ENCODE results near the gene GAB2. TPM values are rescaled to one million over a fixed set of nuclear protein-coding genes. Genes with fewer than 3 reads are reported as not detected.
A peak's percentile ranks its signal among the peaks of the same experiment; 100 is the strongest.

The GAB2 gene
- total RNA-seq, 2 experiments from 2014 or later: 10.7 to 11.9 TPM

DNA sequence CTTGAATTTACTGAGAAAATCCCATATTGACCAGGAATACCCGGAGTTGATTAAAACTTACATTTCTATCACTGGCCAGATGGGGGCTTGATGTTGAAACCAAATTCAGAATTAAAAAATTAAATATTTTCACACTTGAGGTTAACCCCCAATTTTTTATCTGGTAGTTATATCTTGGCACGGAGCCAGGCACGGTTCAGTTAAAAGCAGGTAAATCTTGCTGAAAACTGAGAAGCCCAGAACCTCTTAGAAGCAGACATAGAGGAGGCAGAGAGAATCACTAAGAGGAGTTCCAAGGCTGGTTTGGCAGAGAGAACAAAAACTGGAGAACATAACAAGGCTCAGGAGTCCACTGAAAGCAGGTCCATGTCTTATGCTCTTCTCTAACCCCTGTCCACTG lies 151.2 kb downstream of the GAB2 start:
- H3K36me3 Mint-ChIP-seq (ENCODE audit: low read depth): no peaks in the 10 kb centered on the region

GRCh38 chr11:78265326-78265725 lies 152.3 kb downstream of the GAB2 start:
- ATAC-seq (ENCODE audit: poor library complexity): no peak
- DNase-seq: no peak
- Histone ChIP-seq H3K9me3 (ENCODE audit: control insufficient read depth in 1 of 2, insufficient read depth in 1 of 2, low read length in 2 of 2) (no peaks in the 10 kb centered on the region), H3K4me1 (ENCODE audit: insufficient read depth, low read length) (no peaks in the 10 kb centered on the region), H3K36me3 (ENCODE audit: insufficient read depth, low read length) (no peaks in the 10 kb centered on the region), H3K4me3 (ENCODE audit: low read length) (no peak overlapping the region), H3K27me3 (ENCODE audit: control insufficient read depth in 1 of 2, insufficient read depth in 2 of 2, low read length in 2 of 2) (no peaks in the 10 kb centered on the region), H3K27ac (ENCODE audit: low read depth in 1 of 2, low read length in 2 of 2) (no peak overlapping the region)
- H3K36me3 Mint-ChIP-seq (ENCODE audit: low read depth): no peaks in the 10 kb centered on the region
- intact Hi-C loops (cut with DNase I, micrococcal nuclease): no loop called here
- H3K4me3 Mint-ChIP-seq: no peak overlapping the region
- POLR2A ChIA-PET: no interaction called here
- H3K9me3 Mint-ChIP-seq: no peaks in the 10 kb centered on the region
- H3K27me3 Mint-ChIP-seq: no peaks in the 10 kb centered on the region
- TF ChIP-seq, protein P1, sequence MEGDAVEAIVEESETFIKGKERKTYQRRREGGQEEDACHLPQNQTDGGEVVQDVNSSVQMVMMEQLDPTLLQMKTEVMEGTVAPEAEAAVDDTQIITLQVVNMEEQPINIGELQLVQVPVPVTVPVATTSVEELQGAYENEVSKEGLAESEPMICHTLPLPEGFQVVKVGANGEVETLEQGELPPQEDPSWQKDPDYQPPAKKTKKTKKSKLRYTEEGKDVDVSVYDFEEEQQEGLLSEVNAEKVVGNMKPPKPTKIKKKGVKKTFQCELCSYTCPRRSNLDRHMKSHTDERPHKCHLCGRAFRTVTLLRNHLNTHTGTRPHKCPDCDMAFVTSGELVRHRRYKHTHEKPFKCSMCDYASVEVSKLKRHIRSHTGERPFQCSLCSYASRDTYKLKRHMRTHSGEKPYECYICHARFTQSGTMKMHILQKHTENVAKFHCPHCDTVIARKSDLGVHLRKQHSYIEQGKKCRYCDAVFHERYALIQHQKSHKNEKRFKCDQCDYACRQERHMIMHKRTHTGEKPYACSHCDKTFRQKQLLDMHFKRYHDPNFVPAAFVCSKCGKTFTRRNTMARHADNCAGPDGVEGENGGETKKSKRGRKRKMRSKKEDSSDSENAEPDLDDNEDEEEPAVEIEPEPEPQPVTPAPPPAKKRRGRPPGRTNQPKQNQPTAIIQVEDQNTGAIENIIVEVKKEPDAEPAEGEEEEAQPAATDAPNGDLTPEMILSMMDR (IDR thresholded peaks at IDR 0.05): no peak
- CTCF ChIA-PET: no interaction called here
- no peak overlapping the region for H3K27ac Mint-ChIP-seq
- H3K4me1 Mint-ChIP-seq (ENCODE audit: low read depth): no peaks in the 10 kb centered on the region

More for the DNA sequence above, 151.2 kb downstream of the GAB2 start:
- Histone ChIP-seq H3K36me3 (ENCODE audit: insufficient read depth, low read length) (no peaks in the 10 kb centered on the region), H3K9me3 (ENCODE audit: control insufficient read depth in 1 of 2, insufficient read depth in 1 of 2, low read length in 2 of 2) (no peaks in the 10 kb centered on the region), H3K4me3 (ENCODE audit: low read length) (no peak overlapping the region), H3K27me3 (ENCODE audit: control insufficient read depth in 1 of 2, insufficient read depth in 2 of 2, low read length in 2 of 2) (no peaks in the 10 kb centered on the region), H3K27ac (ENCODE audit: low read depth in 1 of 2, low read length in 2 of 2) (no peak overlapping the region), H3K4me1 (ENCODE audit: insufficient read depth, low read length) (no peaks in the 10 kb centered on the region)
- TF ChIP-seq, protein P1 (IDR thresholded peaks at IDR 0.05): no peak
- H3K4me3 Mint-ChIP-seq: no peak overlapping the region
- DNase-seq: peak in 1 of 14 experiments; percentile 4
- ChIA-PET CTCF (no interaction called here), POLR2A (no interaction called here)
- no peak overlapping the region for H3K27ac Mint-ChIP-seq
- ATAC-seq (ENCODE audit: poor library complexity): no peak
- peaks cover 2% of the 10 kb centered on the region for H3K9me3 Mint-ChIP-seq
- H3K4me1 Mint-ChIP-seq (ENCODE audit: low read depth): no peaks in the 10 kb centered on the region
- no peaks in the 10 kb centered on the region for H3K27me3 Mint-ChIP-seq
- intact Hi-C loops (cut with DNase I, micrococcal nuclease): no loop called here

DNA sequence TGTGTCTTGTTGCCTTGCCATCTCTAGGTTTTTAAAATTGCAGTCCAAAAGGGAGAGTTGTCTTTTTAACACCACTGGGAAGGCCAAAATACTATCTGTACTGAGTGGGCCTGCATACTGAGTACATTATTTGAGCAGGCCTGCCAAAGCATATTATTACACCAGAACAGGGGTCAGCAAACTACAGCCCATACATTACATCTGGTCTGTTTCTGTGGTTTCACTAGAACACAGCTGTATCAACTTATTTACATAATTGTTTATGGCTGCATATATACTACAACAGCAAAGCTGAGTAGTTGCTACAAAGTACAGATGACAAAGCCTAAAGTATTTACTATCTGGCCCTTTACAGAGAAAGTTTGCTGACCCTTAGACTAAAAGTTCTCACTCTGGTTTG lies 154.9 kb downstream of the GAB2 start:
- Histone ChIP-seq H3K9me3 (ENCODE audit: control insufficient read depth in 1 of 2, insufficient read depth in 1 of 2, low read length in 2 of 2) (no peaks in the 10 kb centered on the region), H3K27ac (ENCODE audit: low read depth in 1 of 2, low read length in 2 of 2) (no peak overlapping the region), H3K27me3 (ENCODE audit: control insufficient read depth in 1 of 2, insufficient read depth in 2 of 2, low read length in 2 of 2) (no peaks in the 10 kb centered on the region), H3K36me3 (ENCODE audit: insufficient read depth, low read length) (no peaks in the 10 kb centered on the region), H3K4me3 (ENCODE audit: low read length) (no peak overlapping the region), H3K4me1 (ENCODE audit: insufficient read depth, low read length) (no peaks in the 10 kb centered on the region)
- Mint-ChIP-seq H3K4me3 (no peak overlapping the region), H3K36me3 (ENCODE audit: low read depth) (no peaks in the 10 kb centered on the region), H3K4me1 (ENCODE audit: low read depth) (no peaks in the 10 kb centered on the region), H3K27ac (no peak overlapping the region), H3K27me3 (no peaks in the 10 kb centered on the region), H3K9me3 (no peaks in the 10 kb centered on the region)
- DNase-seq (no peak), ATAC-seq (ENCODE audit: poor library complexity) (no peak)
- CTCF ChIA-PET: interaction anchor here (2.2 kb wide), 1 partner anchor 13 kb away, joined by 6 read pairs; no protein-coding TSS in a partner anchor
- intact Hi-C loops (cut with DNase I, micrococcal nuclease): loop anchor here in 1 of 2 experiments (5.0 kb wide), 1 partner anchor 85 kb away; no protein-coding TSS in a partner anchor
- POLR2A ChIA-PET: no interaction called here
- TF ChIP-seq, protein P1 (IDR thresholded peaks at IDR 0.05): no peak

Measured in CD4-positive, alpha-beta T cell (primary cell).